Stimulated activated naive CD8-positive, alpha-beta T cell treated with anti-CD3 and anti-CD28 coated beads, Interleukin-15, Interleukin-2, amounts not matched to agents 100 ng/mL and 50 ng/mL, for 24 hours (primary cell): ENCODE data around the gene ZFP57.

ENCODE experiments used
- H3K27ac Mint-ChIP-seq: one replicate; pipeline ENCODE4 v1.8.0; 2021; ENCODE audit warnings: mild to moderate bottlenecking, mixed read lengths
- H3K27me3 Mint-ChIP-seq: one replicate; pipeline ENCODE4 v1.8.0; 2021; ENCODE audit warnings: mixed read lengths
- H3K36me3 Mint-ChIP-seq: one replicate; pipeline ENCODE4 v1.8.0; 2021; ENCODE audit warnings: low read depth, mixed read lengths
- H3K4me1 Mint-ChIP-seq: one replicate; pipeline ENCODE4 v1.8.0; 2021; ENCODE audit warnings: low read depth, mixed read lengths
- H3K4me3 Mint-ChIP-seq: one replicate; pipeline ENCODE4 v1.8.0; 2021; ENCODE audit warnings: mild to moderate bottlenecking, mixed read lengths
- H3K9me3 Mint-ChIP-seq: one replicate; pipeline ENCODE4 v1.8.0; 2021; ENCODE audit warnings: mixed read lengths

Gene ZFP57

DNA sequence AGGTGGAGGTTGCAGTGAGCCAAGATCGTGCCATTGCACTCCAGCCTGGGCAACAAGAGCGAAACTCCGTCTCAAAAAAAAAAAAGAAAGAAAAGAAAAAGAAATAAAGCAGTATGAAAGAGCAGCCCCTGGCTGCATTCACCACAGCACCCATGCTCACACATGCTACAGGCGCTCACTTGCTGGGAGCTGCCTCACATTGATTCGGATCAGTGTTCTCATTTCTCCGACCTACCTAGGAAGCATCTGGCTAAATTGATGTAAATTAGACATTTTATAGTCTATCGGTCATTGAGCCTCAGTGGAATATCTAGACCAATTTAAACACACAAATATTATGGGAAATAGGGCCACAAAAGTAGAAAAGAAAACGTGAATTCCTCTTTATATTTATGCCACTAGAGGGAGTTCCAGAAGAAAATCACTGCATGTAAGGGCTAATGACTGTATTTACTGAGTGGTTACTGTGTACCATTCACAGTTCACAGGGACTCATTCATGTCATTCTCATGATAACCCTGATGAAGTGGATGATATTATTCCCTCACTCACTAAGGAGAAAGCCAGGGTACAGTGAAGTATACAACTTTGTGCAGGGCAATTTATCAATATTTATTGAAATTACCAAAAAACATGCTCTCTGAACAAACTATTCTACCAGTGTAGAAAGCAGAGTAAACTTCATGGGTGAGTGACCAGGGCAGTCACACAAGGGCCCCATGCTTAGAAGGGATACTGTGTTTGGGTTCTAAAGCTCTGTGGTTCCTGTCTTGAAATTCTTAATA lies 29.3 kb downstream of the ZFP57 start:
- Mint-ChIP-seq H3K9me3 (no peaks in the 10 kb centered on the region), H3K36me3 (no peaks in the 10 kb centered on the region), H3K4me3 (no peak overlapping the region), H3K27me3 (peaks cover 12% of the 10 kb centered on the region), H3K4me1 (peaks cover 15% of the 10 kb centered on the region), H3K27ac (no peak overlapping the region)

DNA sequence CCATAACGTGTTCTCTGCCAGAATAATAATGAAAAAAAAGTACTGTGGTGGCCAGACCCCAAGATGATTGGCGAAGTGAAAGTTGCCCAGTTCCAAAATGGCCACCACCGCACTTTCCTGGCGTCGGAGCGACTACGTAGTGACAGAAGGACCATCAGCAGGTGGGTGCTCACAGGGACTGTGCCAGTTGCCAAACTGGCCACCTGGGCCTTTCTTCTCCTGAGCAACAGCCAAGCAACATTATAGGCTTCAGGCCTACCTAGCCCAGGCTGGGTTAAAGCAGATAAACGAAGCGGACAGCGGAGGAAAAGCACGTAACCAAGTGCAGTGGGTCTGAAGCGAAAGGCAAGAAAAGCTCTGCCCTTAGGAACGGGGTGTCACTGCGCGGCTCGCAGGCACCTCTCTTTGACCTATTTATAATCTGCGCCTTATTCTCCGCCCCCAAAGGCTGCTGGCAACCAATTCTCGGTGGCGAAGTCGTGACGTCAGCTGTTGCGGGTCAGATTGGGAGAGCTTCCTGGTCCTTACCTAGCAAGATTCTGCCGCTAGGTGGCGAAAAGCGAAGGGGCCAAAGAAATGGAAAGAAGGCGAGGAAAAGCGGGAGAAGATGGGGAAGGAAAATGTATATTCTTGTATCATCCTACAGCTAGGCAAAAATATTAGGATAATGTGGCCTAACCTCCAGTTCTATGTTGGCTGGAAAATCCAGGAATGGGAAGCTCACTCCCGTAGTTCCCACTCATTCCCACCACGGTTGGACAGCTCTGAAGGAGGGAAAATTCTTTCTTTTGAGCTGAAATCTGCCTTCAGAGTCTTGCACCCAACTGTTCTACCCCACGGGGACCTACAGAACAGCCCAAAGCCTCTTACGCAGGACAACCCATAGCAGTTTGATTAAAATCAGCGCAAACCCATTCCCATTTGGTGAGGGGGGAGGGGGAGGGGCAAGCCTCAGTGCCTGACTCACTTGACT lies 31.0 kb downstream of the ZFP57 start:
- Mint-ChIP-seq H3K36me3 (no peaks in the 10 kb centered on the region), H3K27me3 (peaks cover 6% of the 10 kb centered on the region), H3K9me3 (no peaks in the 10 kb centered on the region), H3K4me1 (peaks cover 15% of the 10 kb centered on the region), H3K27ac (peak overlapping the region; percentile 97), H3K4me3 (peak overlapping the region; percentile 91)

DNA sequence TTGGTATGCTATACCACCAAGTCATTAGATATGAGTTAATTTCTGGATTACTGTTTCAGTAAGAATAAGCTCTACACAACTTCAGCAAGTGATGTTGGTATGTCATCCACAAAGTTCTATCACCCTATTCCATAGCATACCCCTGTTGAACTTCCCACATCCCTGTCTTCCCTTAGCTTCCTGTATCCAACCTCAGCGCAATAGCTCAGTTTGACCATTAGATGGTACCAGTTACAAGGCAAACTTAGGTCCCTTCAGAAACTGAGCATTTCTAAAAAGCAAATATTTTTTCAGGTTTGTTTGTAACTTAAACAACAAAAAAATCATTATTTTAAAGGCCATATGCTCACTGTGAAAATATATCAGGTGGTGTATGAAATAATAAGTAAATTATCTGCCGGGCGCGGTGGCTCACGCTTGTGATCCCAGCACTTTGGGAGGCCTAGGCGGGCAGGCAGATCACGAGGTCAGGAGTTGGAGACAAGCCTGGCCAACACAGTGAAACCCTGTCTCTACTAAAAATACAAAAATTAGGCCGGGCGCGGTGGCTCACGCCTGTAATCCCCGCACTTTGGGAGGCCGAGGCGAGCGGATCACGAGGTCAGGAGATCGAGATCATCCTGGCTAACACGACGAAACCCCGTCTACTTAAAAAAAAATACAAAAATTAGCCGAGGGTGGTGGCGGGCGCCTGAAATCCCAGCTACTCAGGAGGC lies 32.9 kb downstream of the ZFP57 start:
- Mint-ChIP-seq H3K4me3 (no peak overlapping the region), H3K9me3 (no peaks in the 10 kb centered on the region), H3K36me3 (no peaks in the 10 kb centered on the region), H3K4me1 (peaks cover 15% of the 10 kb centered on the region), H3K27ac (no peak overlapping the region), H3K27me3 (no peaks in the 10 kb centered on the region)

DNA sequence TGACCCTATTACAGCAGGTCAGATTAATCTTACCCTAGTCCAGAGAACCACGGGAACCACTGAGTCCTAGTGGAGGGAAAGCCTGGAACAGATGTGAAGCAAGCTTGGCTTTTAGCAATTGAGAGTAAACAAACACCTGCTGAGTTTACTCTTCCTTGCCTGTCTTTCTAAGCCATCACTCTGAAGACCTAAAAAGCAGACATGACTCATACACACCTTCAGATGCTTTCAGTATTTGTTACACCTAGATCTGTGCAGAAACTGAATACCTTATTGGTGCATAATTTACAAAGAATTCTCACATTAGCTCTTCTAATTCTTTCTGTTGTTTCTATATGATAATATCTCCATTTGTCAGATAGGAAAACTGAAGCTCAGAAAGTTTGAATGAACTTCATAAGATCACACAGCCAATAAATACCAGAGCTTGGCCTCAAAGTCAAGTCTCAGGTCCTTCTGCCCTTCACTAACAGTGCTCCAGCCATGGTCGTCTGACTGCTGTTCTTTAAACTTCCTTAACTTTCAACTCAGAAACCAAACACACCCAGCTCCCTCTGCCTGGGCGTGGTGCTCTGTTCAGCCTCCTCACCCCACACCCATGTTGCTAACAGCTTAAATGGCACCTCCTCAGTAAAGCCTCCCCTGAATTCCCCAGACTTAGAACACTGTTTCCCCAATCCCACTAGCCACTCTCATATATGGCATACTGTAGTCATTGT lies 39.4 kb downstream of the ZFP57 start:
- H3K27me3 Mint-ChIP-seq = no peaks in the 10 kb centered on the region
- no peaks in the 10 kb centered on the region for H3K9me3 Mint-ChIP-seq
- peak overlapping the region; percentile 10 for H3K27ac Mint-ChIP-seq
- no peaks in the 10 kb centered on the region for H3K36me3 Mint-ChIP-seq
- H3K4me3 Mint-ChIP-seq = no peak overlapping the region
- H3K4me1 Mint-ChIP-seq = peaks cover 15% of the 10 kb centered on the region

GRCh38 chr6:29637247-29637646 lies 43.7 kb downstream of the ZFP57 start:
- Mint-ChIP-seq H3K4me1 (peaks cover 24% of the 10 kb centered on the region), H3K9me3 (no peaks in the 10 kb centered on the region), H3K36me3 (no peaks in the 10 kb centered on the region), H3K4me3 (no peak overlapping the region), H3K27me3 (no peaks in the 10 kb centered on the region), H3K27ac (no peak overlapping the region)

- Mint-ChIP-seq H3K27ac (peak overlapping the region; percentile 65), H3K27me3 (peaks cover 13% of the 10 kb centered on the region), H3K36me3 (no peaks in the 10 kb centered on the region), H3K4me1 (peaks cover 51% of the 10 kb centered on the region), H3K4me3 (peak overlapping the region; percentile 79), H3K9me3 (no peaks in the 10 kb centered on the region)
Observed at GRCh38 chr6:29633534-29633905, 47.4 kb downstream of the ZFP57 start.

DNA sequence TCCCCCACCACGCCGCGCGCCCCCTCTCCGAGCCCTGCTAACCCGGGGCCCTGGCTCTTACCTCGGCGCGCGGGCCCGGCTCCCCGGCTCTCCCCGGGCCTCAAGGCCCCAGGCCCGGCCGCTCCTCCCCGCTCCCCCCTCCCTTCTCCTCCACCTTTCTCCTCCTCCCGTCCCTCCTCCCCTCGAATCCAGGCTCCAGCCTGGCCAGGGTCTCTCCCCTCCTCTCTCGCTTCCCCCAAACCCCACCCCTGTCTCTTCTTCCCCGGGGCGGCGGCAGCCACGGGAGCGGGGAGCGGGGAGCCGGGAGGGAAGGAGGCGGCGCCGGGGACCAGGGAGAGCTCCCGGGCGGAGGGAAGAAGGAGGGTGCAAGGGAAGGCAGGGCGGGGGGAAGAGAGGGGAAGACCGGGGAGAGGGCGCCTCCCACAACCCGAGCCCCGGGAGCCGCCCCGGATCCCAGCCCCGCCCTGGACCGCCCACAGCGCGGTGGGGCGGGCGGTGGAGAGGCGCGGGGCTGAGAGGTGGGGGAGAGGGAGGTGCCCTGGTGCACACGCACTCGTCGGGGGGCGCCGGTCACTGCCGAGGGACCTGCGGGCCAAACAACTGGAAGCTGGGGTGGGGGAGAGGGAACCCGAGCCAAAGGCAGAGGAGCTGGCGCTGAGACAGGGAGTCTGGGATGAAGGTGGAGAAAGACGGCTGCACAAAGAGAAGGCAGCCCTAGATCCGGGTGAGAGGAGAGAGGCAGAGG lies 48.0 kb downstream of the ZFP57 start, which contains the start of gene GABBR1:
Gene GABBR1 (minus strand): TSS at position 395 of the 745 bp plus-strand sequence. CDS start 798 bp downstream, outside the sequence.
- Mint-ChIP-seq H3K4me1 (peaks cover 55% of the 10 kb centered on the region), H3K27ac (peak within 1 kb of the TSS; percentile 74), H3K36me3 (no peaks in the 10 kb centered on the region), H3K9me3 (no peaks in the 10 kb centered on the region), H3K4me3 (peak within 1 kb of the TSS; percentile 87), H3K27me3 (peaks cover 13% of the 10 kb centered on the region)

- Mint-ChIP-seq H3K4me3 (peak overlapping the region; percentile 87), H3K27me3 (peaks cover 13% of the 10 kb centered on the region), H3K36me3 (no peaks in the 10 kb centered on the region), H3K9me3 (no peaks in the 10 kb centered on the region), H3K4me1 (peaks cover 55% of the 10 kb centered on the region), H3K27ac (peak overlapping the region; percentile 74)
Observed at GRCh38 chr6:29631860-29632731, 48.9 kb downstream of the ZFP57 start.

DNA sequence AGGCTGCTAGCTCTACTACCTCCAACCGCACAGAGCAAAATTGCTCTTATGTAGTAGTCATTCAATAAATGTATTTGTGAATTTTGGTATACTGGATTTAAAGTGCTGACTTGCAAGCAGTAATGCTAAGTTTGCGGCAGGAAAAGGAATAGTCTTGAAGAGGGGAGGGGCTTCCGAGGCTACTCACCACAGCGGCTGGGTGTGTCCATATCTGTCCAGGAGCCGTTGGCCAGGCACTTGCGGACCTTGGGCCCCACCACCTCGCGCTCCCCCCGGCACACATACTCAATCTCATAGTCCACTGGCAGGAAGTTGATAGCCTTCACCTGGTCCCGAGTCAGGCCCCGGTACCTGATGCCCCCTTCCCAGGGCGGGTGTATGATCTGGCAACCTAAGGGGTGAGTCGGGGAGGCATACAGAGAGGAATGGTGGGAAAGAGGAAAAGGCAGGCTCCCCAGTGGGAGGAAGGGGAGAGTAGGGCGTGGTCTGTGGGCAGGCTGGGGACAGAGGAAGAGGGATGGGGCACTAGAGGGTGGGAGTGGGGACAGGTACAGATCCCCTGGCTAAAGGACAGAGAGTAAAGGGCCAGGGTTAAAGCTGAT lies 49.6 kb downstream of the ZFP57 start:
- Mint-ChIP-seq H3K4me1 (peaks cover 55% of the 10 kb centered on the region), H3K36me3 (no peaks in the 10 kb centered on the region), H3K4me3 (peak overlapping the region; percentile 87), H3K9me3 (no peaks in the 10 kb centered on the region), H3K27me3 (peaks cover 13% of the 10 kb centered on the region), H3K27ac (peak overlapping the region; percentile 74)

- Mint-ChIP-seq H3K36me3 (no peaks in the 10 kb centered on the region), H3K27ac (no peak overlapping the region), H3K4me1 (peaks cover 55% of the 10 kb centered on the region), H3K4me3 (peak overlapping the region; percentile 46), H3K9me3 (no peaks in the 10 kb centered on the region), H3K27me3 (peaks cover 13% of the 10 kb centered on the region)
Observed at GRCh38 chr6:29630315-29630714, 50.6 kb downstream of the ZFP57 start.

GRCh38 chr6:29629571-29629970 lies 51.4 kb downstream of the ZFP57 start:
- peaks cover 13% of the 10 kb centered on the region for H3K27me3 Mint-ChIP-seq
- H3K9me3 Mint-ChIP-seq = no peaks in the 10 kb centered on the region
- H3K36me3 Mint-ChIP-seq = no peaks in the 10 kb centered on the region
- no peak overlapping the region for H3K27ac Mint-ChIP-seq
- peak overlapping the region; percentile 83 for H3K4me3 Mint-ChIP-seq
- H3K4me1 Mint-ChIP-seq = peaks cover 53% of the 10 kb centered on the region

- Mint-ChIP-seq H3K36me3 (no peaks in the 10 kb centered on the region), H3K27me3 (peaks cover 13% of the 10 kb centered on the region), H3K4me3 (peak overlapping the region; percentile 83), H3K4me1 (peaks cover 47% of the 10 kb centered on the region), H3K27ac (peak overlapping the region; percentile 78), H3K9me3 (no peaks in the 10 kb centered on the region)
Observed at GRCh38 chr6:29628419-29629281, 52.3 kb downstream of the ZFP57 start.
